Activated T-cell treated with anti-CD3 and anti-CD28 coated beads, Interleukin-2, amount 50 U/mL, for 72 hours (primary cell): ENCODE data around the gene SIRPD. TPM values are rescaled to one million over a fixed set of nuclear protein-coding genes. Genes with fewer than 3 reads are reported as not detected.

ENCODE experiments used
- ATAC-seq, 2 donors: fragments of 150-1000 bp; cut with Tn5 transposase; replicated peaks in 1 of 2; 2 replicates each; pipeline ENCODE4 v1.10.0; 2021; ENCODE audit warnings: moderate library complexity in 2 of 2, mild to moderate bottlenecking in 1 of 2
- DNase-seq, 2 donors: peaks; one replicate each; pipeline ENCODE4 v3.0.0; 2021 to 2022; ENCODE audit warnings: mixed read lengths in 1 of 2
- H3K27ac Mint-ChIP-seq: one replicate; pipeline ENCODE4 v1.8.0; 2022; ENCODE audit warnings: mild to moderate bottlenecking, moderate library complexity, mixed read lengths
- H3K27me3 Mint-ChIP-seq: one replicate; pipeline ENCODE4 v1.8.0; 2022; ENCODE audit warnings: low read depth, mixed read lengths
- H3K36me3 Mint-ChIP-seq, 2 donors: one replicate each; pipeline ENCODE4 v1.8.0; 2022; ENCODE audit warnings: mixed read lengths in 2 of 2, mild to moderate bottlenecking in 1 of 2; ENCODE audit not compliant: insufficient read depth in 2 of 2
- H3K4me1 Mint-ChIP-seq: one replicate; pipeline ENCODE4 v1.8.0; 2022; ENCODE audit warnings: low read depth, mixed read lengths
- H3K4me3 Mint-ChIP-seq, 2 donors: one replicate each; pipeline ENCODE4 v1.8.0; 2022; ENCODE audit warnings: mild to moderate bottlenecking in 2 of 2, mixed read lengths in 2 of 2, moderate library complexity in 2 of 2
- H3K9me3 Mint-ChIP-seq, 2 donors: one replicate each; pipeline ENCODE4 v1.8.0; 2022; ENCODE audit warnings: mixed read lengths in 2 of 2
- total RNA-seq, 2 donors: library from RNA; stranded (reverse); gene quantifications; one replicate each; pipeline ENCODE4 v1.2.3, GENCODE V29; 2022

The SIRPD gene
- total RNA-seq, 2 donors from 2014 or later: not detected

DNA sequence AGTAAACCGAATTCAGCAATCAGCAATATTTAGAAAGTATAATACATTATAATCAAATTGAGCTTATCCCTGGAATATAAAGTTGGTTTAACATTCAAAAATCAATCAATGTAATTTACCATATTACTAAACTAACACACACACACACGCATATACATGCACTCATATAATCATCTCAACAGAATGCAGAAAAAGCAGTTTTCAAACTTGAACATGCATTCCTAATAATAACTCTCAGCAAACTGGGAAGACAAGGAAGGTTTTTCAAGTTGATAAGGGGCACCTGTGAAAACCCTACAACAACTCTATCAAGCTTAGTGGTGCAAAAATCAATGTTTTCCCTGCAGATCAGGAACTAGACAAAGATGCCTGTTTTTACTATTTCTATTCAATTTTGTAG lies 70.9 kb downstream of the SIRPD start:
- no peak for DNase-seq
- Mint-ChIP-seq H3K27me3 (peaks cover 36% of the 10 kb centered on the region), H3K4me1 (peaks cover 4% of the 10 kb centered on the region), H3K36me3 (no peaks in the 10 kb centered on the region), H3K4me3 (no peak overlapping the region), H3K9me3 (no peaks in the 10 kb centered on the region), H3K27ac (no peak overlapping the region)
- ATAC-seq: no peak

DNA sequence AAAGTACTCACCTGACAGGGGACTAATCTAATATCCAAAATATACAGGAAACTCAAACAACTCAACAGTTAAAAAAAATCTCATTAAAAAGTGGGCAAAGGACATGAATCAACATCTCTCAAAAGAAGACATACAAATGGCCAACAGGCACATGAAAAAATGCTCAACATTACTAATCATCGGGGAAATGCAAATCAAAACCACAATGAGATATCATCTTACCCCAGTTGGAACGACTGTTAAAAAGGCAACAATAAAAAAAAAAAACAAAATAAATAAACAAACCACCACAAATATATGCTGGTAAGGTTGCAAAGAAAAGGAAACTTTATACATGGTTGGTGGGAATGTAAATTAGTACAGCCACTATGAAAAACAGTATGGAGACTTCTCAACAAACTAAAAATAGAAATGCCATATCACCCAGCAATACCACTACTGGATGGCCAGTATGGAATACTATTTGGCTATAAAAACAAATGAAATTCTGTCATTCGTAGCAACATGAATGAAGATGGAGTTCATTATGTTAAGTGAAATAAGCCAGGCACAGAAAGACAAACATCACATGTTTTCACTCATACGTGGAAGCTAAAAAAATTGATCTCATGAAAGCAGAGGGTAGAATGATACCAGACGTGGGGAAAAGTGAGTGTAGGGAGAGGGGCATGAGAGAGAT lies 72.9 kb downstream of the SIRPD start:
- ATAC-seq: no peak
- no peak overlapping the region for H3K27ac Mint-ChIP-seq
- peaks cover 36% of the 10 kb centered on the region for H3K27me3 Mint-ChIP-seq
- no peaks in the 10 kb centered on the region for H3K4me1 Mint-ChIP-seq
- no peak for DNase-seq
- no peak overlapping the region for H3K4me3 Mint-ChIP-seq
- no peaks in the 10 kb centered on the region for H3K9me3 Mint-ChIP-seq
- H3K36me3 Mint-ChIP-seq: no peaks in the 10 kb centered on the region

Other genes with a start within 250 kb of the SIRPD start
- gene SDCBP2, start 228.6 kb downstream of the SIRPD start, total RNA-seq: 10 to 100 TPM; 11.0 to 11.5 TPM
- 100 to 1,000 TPM; 228 to 278 TPM for gene FKBP1A, start 164.7 kb downstream of the SIRPD start, total RNA-seq
- 10 to 100 TPM; 57.9 to 75.4 TPM for gene NSFL1C, start 90.9 kb downstream of the SIRPD start, total RNA-seq
- not detected for gene SIRPB2, start 66.3 kb downstream of the SIRPD start, total RNA-seq
- gene SIRPB1, start 62.3 kb upstream of the SIRPD start, total RNA-seq: 1 to 10 TPM in 1 of 2 donors, under 1 TPM in 1; 0.91 to 1.6 TPM
- 10 to 100 TPM; 37.0 to 55.4 TPM for gene SIRPG, start 100.1 kb upstream of the SIRPD start, total RNA-seq